ENCODE measurements around the gene ATXN2. TPM values are rescaled to one million over a fixed set of nuclear protein-coding genes. Genes with fewer than 3 reads are reported as not detected.
"Not testable (repeated sequence)": the region's sequence is repeated elsewhere in the genome, so short reads cannot be mapped to it uniquely, and the experiment has no call there.

ATXN2 gene, protein sequence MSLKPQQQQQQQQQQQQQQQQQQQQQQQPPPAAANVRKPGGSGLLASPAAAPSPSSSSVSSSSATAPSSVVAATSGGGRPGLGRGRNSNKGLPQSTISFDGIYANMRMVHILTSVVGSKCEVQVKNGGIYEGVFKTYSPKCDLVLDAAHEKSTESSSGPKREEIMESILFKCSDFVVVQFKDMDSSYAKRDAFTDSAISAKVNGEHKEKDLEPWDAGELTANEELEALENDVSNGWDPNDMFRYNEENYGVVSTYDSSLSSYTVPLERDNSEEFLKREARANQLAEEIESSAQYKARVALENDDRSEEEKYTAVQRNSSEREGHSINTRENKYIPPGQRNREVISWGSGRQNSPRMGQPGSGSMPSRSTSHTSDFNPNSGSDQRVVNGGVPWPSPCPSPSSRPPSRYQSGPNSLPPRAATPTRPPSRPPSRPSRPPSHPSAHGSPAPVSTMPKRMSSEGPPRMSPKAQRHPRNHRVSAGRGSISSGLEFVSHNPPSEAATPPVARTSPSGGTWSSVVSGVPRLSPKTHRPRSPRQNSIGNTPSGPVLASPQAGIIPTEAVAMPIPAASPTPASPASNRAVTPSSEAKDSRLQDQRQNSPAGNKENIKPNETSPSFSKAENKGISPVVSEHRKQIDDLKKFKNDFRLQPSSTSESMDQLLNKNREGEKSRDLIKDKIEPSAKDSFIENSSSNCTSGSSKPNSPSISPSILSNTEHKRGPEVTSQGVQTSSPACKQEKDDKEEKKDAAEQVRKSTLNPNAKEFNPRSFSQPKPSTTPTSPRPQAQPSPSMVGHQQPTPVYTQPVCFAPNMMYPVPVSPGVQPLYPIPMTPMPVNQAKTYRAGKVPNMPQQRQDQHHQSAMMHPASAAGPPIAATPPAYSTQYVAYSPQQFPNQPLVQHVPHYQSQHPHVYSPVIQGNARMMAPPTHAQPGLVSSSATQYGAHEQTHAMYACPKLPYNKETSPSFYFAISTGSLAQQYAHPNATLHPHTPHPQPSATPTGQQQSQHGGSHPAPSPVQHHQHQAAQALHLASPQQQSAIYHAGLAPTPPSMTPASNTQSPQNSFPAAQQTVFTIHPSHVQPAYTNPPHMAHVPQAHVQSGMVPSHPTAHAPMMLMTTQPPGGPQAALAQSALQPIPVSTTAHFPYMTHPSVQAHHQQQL
- 10 to 100 TPM; 51.6 to 63.3 TPM for total RNA-seq

DNA sequence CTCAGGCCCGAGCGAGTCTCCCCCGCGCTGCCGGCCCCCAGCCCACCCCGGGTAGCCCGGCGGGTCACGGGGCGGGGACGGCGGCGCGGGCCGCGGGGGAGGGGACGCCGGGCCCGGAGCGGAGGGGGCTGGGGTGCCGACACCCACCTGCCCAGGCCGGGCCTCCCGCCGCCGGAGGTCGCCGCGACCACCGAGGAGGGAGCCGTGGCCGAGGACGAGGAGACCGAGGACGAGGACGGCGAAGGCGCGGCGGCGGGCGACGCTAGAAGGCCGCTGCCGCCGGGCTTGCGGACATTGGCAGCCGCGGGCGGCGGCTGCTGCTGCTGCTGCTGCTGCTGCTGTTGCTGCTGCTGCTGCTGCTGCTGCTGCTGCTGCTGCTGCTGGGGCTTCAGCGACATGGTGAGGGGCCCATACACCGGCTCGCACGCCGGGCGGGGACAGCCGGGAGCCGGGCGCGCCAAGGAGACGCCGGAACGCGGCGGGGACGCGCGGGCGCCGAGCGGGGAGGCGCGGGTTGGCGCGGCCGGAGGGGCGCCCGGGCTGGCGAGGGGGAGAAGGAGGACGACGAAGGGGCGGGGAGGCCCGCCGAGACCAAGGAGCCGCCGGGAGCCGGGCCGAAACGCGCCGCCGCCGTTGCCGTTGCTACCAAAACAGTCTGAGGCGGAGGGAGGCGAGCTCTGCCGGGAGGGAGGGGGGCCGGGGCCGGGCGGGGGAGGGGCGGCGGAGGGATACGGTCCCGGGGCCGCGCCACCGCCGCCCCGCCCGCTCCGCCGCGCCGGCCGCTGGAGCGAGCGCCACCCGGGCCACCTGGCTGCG is at the start of gene ATXN2:
ATXN2 (minus strand) TSS at position 679 of the 816 bp plus-strand sequence; CDS start at position 398, 281 bp downstream.
- Mint-ChIP-seq H3K36me3 (peaks cover 4 to 6% of the 10 kb centered on the region in 2 donors), H3K27ac (peak within 1 kb of the TSS; percentile 90 to 91), H3K9me3 (no peaks in the 10 kb centered on the region)
- DNase-seq (ENCODE audit: low spot score in 2 of 2) (peak; percentile 21 to 58), ATAC-seq (peak; percentile 65 to 72)

DNA sequence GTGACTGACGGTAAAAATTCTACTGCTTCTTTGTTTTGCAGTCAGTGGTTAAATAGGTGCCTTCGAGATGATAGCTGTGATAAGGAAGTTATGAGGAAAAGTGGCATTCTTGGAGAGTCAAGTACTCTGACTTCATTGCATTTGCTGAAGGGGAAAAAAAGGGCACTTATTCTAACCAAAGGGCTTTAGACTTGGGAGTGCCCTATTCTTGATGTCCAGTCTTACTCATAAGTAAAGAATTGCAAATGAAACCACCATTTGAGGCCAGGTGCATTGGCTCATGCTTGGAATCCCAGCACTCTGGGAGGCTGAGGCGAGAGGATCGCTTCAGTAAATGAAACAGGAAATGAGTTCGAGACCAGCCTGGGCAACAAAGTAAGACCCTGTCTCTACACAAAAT is 46.3 kb upstream of the ATXN2 start:
- no peak overlapping the region for H3K27ac Mint-ChIP-seq
- H3K36me3 Mint-ChIP-seq: no peaks in the 10 kb centered on the region
- DNase-seq (ENCODE audit: low spot score in 2 of 2) (no peak), ATAC-seq (no peak)
- no peaks in the 10 kb centered on the region for H3K9me3 Mint-ChIP-seq

DNA sequence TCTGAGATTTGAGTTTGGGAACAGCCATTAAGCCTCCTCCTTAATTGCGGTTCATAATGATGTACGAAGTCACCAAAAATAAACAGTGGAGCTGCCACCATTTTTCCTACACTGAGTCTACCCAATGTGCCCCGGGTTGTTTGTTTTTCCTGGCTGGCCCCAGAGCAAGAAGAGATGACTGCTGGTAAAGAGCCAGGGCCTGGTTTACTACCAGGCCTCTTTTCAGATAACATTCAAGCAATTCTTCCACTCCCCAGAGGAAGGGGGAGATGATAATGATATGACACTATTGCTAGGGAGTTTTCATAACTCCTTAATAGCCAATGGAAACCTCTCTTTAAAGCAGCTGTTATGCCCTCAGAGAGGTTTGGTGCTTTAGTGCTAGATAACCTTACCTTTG is 44.3 kb upstream of the ATXN2 start:
- Mint-ChIP-seq H3K27ac (no peak overlapping the region), H3K36me3 (no peaks in the 10 kb centered on the region), H3K9me3 (no peaks in the 10 kb centered on the region)
- DNase-seq (ENCODE audit: low spot score in 2 of 2) (no peak), ATAC-seq (no peak)

DNA sequence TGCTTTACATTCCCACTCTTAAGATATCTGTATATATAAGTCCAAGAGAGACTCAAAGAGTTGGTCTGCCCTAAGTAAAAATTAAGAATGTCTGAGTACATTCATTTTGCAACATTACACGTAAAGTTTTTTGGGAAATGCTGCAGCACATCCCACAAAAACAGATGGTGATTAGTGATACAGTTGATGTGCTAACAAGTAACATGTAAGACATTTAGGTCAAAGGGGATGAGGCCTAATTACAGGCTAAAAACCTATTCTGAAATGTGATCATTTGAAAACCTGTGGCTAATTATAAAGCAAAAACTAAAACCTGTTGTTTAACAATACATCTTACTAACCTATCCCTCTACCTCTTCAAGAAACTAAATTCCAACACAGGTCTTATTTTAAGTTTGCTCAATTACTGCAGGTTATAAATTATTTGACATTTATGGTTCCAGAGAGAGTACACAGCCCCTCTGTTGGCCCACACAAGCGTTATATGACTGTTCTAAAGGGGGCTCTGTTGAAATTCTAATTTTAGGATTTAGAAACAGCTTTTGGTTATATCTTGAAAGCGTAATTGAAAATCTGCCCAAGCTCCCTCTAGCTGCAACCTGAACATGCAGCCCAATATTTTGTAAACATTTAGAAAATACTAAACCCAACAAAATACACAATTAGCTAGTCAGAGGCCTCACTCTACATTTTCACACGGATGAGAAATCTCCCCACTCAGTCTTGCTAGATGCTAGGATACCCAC is 43.7 kb upstream of the ATXN2 start:
- no peak for DNase-seq (ENCODE audit: low spot score in 2 of 2)
- no peaks in the 10 kb centered on the region for H3K36me3 Mint-ChIP-seq
- no peak overlapping the region for H3K27ac Mint-ChIP-seq
- ATAC-seq: no peak
- no peaks in the 10 kb centered on the region for H3K9me3 Mint-ChIP-seq

DNA sequence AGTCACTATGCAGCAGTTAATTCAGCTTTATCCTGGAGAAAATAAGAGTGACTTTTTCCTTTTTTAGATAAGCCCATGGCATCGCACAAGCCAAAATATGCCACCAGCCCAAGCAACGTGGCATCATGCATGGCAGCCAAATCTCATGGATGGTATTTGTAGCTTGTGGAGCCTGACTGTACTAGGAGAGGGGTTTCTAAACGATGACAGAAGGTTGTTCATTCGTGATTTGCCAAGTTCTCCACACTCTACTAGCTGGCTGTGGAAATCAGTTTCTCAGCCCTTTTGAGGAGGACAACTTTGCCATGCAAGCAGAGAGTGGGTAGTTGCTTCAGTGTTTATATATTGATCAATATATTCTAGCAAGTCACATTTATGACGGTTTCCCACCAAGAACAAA is 41.4 kb upstream of the ATXN2 start:
- Mint-ChIP-seq H3K9me3 (no peaks in the 10 kb centered on the region), H3K27ac (no peak overlapping the region), H3K36me3 (no peaks in the 10 kb centered on the region)
- ATAC-seq: no peak
- no peak for DNase-seq (ENCODE audit: low spot score in 2 of 2)

DNA sequence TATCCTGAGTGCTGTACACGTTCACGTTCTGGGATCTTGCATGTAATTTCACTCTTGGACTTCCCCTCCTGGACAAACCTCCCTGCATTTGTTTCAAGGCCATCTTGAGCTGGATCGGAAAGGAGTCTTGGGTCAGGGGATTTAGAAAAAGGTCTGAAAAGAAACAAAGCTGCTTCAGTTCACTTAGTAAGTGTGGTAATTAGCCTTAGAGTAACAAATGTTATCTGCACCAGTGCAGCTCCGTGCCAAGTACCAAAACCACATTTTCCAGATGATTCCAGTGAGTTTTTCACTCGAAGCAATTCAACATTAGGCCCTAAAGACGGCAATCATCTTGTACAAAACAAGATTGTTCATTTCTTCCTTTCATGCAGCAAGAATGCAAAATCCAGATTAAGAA is 39.4 kb upstream of the ATXN2 start:
- no peak overlapping the region for H3K27ac Mint-ChIP-seq
- H3K9me3 Mint-ChIP-seq: no peaks in the 10 kb centered on the region
- DNase-seq (ENCODE audit: low spot score in 2 of 2) (no peak), ATAC-seq (no peak)
- H3K36me3 Mint-ChIP-seq: no peaks in the 10 kb centered on the region

DNA sequence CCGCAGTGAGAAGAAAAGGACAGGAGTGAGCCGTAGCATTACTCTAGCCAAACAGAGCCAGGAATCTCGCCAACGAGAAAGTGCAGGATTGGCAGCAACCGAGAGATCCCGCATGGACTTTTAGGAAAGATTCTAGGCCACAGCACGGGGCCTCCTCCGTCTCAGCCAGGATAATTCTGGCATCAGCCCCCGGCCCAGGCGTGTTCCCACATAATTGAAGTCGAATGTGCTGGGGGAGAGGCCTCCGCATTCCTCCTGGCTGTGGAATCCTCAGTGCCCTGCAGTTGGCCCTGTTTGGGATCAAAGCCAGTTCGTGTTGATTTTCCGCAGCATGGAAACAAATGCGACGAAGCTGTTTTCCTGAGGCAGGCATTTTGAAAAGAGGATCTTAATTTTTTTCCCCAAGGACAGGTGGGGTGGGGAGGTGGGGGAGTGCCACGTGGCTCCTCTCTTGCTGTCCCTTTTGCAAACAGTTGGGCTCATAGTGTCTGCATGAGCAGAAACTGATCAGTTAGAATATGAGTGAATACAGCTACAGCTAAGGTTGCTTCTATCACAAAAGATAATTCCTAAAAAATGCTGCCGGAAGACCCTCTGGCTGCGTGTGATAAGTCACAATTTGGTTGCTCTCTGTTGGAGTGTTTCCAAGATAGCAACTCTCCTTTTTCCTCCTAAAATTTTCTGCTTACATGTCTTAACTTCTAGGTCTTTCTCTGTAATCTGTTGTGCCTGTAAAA is 37.3 kb upstream of the ATXN2 start:
- DNase-seq (ENCODE audit: low spot score in 2 of 2): no peak
- Mint-ChIP-seq H3K36me3 (no peaks in the 10 kb centered on the region), H3K9me3 (no peaks in the 10 kb centered on the region), H3K27ac (no peak overlapping the region)
- no peak for ATAC-seq

DNA sequence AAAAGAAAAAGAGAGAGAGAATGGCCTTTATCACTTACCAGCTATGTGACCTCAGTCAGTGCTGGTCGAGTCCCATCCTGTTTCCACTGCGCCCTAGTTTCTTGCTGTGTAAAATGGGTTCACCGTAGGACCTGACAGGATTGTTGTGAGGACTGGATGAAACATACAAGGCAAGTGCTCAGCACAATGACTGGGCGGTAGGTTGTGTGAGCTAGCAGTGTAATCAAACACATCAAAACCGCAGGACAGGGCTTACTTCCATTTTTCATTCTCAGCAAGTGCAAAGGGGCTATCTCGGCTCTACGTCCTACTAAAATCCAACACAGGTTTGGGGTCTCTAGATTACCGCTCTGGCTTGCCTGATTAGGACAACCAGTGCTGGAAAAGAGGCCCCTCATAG is 36.4 kb upstream of the ATXN2 start:
- Mint-ChIP-seq H3K36me3 (no peaks in the 10 kb centered on the region), H3K9me3 (no peaks in the 10 kb centered on the region), H3K27ac (no peak overlapping the region)
- DNase-seq (ENCODE audit: low spot score in 2 of 2): no peak
- ATAC-seq: peak in 1 of 2 donors; percentile 28

DNA sequence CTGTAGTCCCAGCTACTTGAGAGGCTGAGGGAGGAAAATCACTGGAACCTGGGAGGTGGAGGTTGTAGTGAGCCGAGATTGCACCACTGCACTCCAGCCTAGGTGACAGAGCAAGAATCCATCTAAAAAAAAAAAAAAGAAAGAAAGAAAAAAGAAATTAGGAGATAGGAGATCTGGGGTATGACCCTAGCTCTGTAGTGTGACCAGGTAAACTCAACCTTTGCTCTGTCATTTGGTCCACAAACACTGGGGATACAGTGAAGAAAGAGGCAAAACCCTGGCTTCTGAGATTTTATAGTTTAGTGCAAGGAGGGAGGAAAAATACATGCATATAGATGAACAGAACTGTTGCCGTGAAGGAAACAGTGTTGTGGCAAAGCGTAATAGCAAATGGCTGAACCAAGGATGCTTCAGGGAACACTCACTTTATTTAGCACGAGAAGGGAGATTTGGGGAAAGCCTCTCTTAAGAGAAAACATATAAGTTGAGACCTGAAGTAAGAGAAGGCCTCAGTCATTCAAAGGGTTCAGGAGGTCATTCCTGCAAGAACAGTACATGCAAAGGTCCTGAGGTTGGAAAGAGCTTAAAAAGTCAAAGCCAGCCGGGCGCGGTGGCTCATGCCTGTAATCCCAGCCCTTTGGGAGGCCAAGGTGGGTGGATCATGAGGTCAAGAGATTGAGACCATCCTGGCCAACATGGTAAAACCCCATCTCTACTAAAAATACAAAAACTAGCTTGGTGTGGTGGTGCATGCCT is 29.6 kb upstream of the ATXN2 start:
- DNase-seq (ENCODE audit: low spot score in 2 of 2): no peak
- no peaks in the 10 kb centered on the region for H3K36me3 Mint-ChIP-seq
- H3K27ac Mint-ChIP-seq: no peak overlapping the region
- H3K9me3 Mint-ChIP-seq: no peaks in the 10 kb centered on the region
- no peak for ATAC-seq

DNA sequence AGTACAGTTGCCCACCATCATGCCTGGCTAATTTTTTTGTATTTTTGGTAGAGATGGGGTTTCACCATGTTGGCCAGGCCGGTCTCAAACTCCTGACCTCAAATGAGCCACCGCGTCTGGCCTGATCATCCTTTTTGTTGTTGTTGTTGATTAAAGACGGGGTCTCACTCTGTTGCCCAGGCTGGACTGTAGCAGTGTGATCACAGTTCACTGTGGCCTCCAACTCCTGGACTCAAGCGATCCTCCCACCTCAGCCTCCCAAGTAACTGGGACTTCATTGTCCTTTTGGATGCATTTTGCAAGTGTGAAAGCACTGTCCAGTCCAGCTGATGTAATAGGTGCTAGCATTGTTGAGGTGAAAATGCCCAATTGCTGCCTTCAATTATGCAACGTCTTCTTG is 27.1 kb upstream of the ATXN2 start:
- Mint-ChIP-seq H3K36me3 (no peaks in the 10 kb centered on the region), H3K9me3 (no peaks in the 10 kb centered on the region), H3K27ac (no peak overlapping the region)
- DNase-seq (ENCODE audit: low spot score in 2 of 2) (no peak), ATAC-seq (no peak)

DNA sequence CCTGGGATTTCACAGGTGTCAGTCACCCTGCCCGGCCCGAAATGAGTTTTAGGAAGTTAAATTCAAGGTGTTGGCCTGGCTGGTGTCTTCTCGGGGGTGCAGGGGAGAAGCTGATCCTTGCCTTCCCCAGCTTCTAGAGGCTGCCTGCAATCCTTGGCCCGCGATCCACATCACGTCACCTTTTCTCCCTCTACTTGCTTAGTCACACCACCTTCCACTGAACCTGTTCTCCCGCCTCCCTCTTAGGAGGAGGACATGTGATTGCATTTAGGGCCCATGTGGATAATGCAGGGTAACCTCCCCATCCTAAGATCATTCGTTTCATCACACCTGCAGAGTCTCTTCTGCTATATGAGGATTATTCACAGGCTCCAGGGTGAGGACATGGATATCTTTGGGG is 25.4 kb upstream of the ATXN2 start:
- H3K36me3 Mint-ChIP-seq: no peaks in the 10 kb centered on the region
- H3K27ac Mint-ChIP-seq: no peak overlapping the region
- DNase-seq (ENCODE audit: low spot score in 2 of 2) (no peak), ATAC-seq (no peak)
- no peaks in the 10 kb centered on the region for H3K9me3 Mint-ChIP-seq

DNA sequence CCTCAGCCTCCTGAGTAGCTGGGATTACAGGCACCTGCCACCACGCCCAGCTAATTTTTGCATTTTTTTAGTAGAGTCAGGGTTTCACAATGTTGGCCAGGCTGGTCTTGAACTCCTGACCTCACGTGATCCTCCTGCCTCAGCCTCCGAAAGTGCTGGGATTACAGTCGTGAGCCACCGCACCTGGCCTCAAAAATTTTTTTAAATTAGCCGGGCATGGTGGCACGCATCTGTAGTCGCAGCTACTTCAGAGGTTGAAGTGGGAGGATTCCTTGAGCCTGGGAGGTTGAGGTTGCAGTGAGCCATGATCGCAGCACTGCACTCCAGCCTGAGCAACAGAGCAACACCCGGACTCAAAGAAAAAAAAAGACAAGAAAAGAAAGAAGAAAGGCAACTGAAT is 18.7 kb upstream of the ATXN2 start:
- not testable (repeated sequence) for H3K36me3 Mint-ChIP-seq, H3K27ac Mint-ChIP-seq, H3K9me3 Mint-ChIP-seq, ATAC-seq
- DNase-seq (ENCODE audit: low spot score in 2 of 2): peak in 1 of 2 donors; percentile 2

DNA sequence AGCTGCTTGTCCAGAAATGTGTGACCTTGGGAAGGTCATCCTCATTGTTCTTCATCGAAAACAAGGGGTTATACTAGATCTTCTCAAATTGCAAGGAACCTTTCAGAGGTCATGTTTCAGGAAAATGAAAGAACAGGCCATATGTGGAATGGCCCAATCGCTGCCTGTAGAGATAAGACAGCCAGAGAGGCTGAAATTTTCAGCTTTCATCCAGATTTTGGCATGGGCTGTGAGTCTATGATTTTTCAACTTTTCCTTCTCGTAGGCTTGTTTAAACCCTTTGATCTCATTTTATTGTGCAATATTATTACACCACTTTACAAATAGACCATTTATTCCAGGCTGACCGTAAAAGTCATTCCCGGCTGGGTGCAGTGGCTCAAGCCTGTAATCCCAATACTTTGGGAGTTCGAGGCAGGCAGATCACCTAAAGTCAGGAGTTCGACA is 17.1 kb upstream of the ATXN2 start:
- H3K9me3 Mint-ChIP-seq: no peaks in the 10 kb centered on the region
- H3K36me3 Mint-ChIP-seq: no peaks in the 10 kb centered on the region
- ATAC-seq (no peak), DNase-seq (ENCODE audit: low spot score in 2 of 2) (no peak)
- H3K27ac Mint-ChIP-seq: no peak overlapping the region

DNA sequence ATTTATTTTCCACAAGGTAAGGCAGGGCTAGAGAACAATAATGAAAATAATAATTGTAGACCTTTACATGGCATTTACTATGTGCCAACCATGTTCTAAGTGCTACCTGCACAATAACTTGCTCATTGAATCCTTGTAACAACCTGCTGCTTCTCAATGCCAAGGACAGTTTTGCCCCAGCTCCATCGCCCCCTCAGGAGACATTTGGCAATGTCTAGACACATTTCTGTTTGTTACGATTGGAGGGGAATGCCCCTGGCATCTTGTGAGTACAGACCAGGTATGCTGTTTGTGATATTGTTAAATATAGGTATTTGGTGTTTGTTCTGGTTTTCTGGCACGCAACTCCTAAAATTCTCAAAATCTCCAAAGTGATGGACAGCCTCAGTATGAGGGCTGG is 8.1 kb upstream of the ATXN2 start:
- DNase-seq (ENCODE audit: low spot score in 2 of 2) (no peak), ATAC-seq (no peak)
- no peak overlapping the region for H3K27ac Mint-ChIP-seq

More for the DNA sequence above, 8.1 kb upstream of the ATXN2 start:
- Mint-ChIP-seq H3K9me3 (no peaks in the 10 kb centered on the region), H3K36me3 (no peaks in the 10 kb centered on the region)
